ENCODE measurements around the gene CLTCL1. TPM values are rescaled to one million over a fixed set of nuclear protein-coding genes. Genes with fewer than 3 reads are reported as not detected.
"Not testable (repeated sequence)": the region's sequence is repeated elsewhere in the genome, so short reads cannot be mapped to it uniquely, and the experiment has no call there.

CLTCL1 gene
- total RNA-seq, 4 donors from 2014 or later = 4.8 to 8.9 (median 6.0) TPM

DNA sequence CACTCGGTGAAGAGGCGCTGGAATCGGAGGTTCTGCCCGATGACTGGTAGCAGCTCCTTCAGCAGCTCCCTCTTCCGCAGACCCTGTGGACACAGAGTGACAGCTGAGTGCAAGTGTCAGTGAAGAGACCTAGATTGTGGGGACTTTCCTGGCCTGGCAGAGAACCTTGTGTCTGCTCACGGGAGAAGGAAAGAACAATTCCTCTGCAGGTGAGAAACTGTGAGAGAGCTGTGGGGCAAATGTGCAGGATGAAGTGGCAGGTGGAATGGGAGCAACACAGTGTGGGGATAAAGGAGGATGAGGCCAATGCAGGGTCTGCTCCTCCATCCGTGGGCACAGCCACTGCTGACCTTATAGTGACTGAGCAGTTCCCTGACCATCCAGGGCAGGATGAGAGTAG, 40.0 kb upstream of the CLTCL1 start:
- Histone ChIP-seq H3K9me3 (peaks cover 0 to 22% (median 16%) of the 10 kb centered on the region in 4 donors), H3K4me3 (no peak overlapping the region), H3K27me3 (no peaks in the 10 kb centered on the region), H3K36me3 (peaks cover 47 to 77% (median 63%) of the 10 kb centered on the region in 4 donors), H3K4me1 (no peaks in the 10 kb centered on the region), H3K27ac (replicated peaks in 1 of 4) (no peak overlapping the region)
- 93% methylated on average over 5 of the region's 7 CpGs for WGBS
- intact Hi-C loops (cut with DNase I) = no loop called here
- DNase-seq (ENCODE audit: extremely low spot score) = no peak
- TF ChIP-seq POLR2A (IDR thresholded peaks at IDR 0.05; ENCODE audit: low read depth) (no peak), POLR2AphosphoS5 (IDR thresholded peaks at IDR 0.05) (no peak), EP300 (IDR thresholded peaks at IDR 0.05) (no peak)
- TF ChIP-seq, protein P1, sequence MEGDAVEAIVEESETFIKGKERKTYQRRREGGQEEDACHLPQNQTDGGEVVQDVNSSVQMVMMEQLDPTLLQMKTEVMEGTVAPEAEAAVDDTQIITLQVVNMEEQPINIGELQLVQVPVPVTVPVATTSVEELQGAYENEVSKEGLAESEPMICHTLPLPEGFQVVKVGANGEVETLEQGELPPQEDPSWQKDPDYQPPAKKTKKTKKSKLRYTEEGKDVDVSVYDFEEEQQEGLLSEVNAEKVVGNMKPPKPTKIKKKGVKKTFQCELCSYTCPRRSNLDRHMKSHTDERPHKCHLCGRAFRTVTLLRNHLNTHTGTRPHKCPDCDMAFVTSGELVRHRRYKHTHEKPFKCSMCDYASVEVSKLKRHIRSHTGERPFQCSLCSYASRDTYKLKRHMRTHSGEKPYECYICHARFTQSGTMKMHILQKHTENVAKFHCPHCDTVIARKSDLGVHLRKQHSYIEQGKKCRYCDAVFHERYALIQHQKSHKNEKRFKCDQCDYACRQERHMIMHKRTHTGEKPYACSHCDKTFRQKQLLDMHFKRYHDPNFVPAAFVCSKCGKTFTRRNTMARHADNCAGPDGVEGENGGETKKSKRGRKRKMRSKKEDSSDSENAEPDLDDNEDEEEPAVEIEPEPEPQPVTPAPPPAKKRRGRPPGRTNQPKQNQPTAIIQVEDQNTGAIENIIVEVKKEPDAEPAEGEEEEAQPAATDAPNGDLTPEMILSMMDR (IDR thresholded peaks at IDR 0.05) = no peak

DNA sequence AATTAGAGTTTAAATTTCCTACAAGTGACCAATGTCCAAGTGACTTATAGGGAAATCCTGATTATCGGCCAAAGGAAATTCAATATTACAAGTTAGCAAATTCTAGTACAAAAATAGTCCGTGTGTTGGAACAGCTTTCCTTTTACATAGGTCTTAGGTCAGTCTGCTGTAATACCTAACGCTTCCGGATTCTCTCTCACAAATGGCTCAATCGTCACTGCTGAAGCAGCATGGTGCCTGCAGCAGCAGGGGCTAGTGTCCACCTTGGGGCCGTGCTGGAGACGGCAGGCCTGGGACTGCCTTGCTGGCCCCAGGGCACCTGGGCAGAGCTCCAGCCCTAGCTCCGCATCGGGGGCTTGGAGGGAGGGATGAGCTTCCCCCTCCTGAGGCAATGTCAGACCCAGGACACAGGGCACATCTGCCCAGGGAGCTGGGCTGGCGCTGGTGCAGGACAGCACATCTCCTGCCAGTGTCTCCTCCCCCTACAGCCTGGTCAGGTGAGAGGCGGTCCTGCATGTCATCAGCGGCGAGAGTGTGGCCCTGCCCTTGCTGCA, 39.4 kb upstream of the CLTCL1 start:
- peaks cover 0 to 22% (median 15%) of the 10 kb centered on the region in 4 donors for H3K9me3 ChIP-seq
- H3K4me1 ChIP-seq = no peaks in the 10 kb centered on the region
- H3K27me3 ChIP-seq = no peaks in the 10 kb centered on the region
- TF ChIP-seq EP300 (IDR thresholded peaks at IDR 0.05) = no peak
- TF ChIP-seq, protein P1 (IDR thresholded peaks at IDR 0.05) = no peak
- no peak for TF ChIP-seq POLR2AphosphoS5 (IDR thresholded peaks at IDR 0.05)
- no peak for TF ChIP-seq POLR2A (IDR thresholded peaks at IDR 0.05; ENCODE audit: low read depth)
- 96% methylated on average over 9 of the region's 13 CpGs for WGBS
- H3K4me3 ChIP-seq = no peak overlapping the region
- H3K27ac ChIP-seq (replicated peaks in 1 of 4) = no peak overlapping the region
- intact Hi-C loops (cut with DNase I) = no loop called here
- no peak for DNase-seq (ENCODE audit: extremely low spot score)
- H3K36me3 ChIP-seq = peaks cover 43 to 72% (median 57%) of the 10 kb centered on the region in 4 donors

DNA sequence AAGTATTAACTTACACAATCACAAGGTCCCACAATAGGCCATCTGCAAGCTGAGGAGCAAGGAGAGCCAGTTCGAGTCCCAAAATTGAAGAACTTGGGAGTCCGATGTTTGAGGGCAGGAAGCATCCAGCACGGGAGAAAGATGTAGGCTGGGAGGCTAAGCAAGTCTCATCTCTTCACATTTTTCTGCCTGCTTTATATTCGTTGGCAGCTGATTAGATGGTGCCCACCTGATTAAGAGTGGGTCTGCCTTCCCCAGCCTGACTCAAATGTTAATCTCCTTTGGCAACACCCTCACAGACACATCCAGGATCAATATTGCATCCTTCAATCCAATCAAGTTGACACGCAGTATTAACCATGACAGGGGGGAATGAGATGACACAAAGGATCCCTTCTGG, 38.7 kb upstream of the CLTCL1 start:
- peaks cover 0 to 22% (median 15%) of the 10 kb centered on the region in 4 donors for H3K9me3 ChIP-seq
- H3K27ac ChIP-seq (replicated peaks in 1 of 4); intact Hi-C loops (cut with DNase I); H3K4me3 ChIP-seq; H3K4me1 ChIP-seq; H3K27me3 ChIP-seq; DNase-seq (ENCODE audit: extremely low spot score): not testable (repeated sequence)
- peaks cover 37 to 65% (median 51%) of the 10 kb centered on the region in 4 donors for H3K36me3 ChIP-seq
- 98% methylated on average over 5 of the region's 5 CpGs for WGBS

DNA sequence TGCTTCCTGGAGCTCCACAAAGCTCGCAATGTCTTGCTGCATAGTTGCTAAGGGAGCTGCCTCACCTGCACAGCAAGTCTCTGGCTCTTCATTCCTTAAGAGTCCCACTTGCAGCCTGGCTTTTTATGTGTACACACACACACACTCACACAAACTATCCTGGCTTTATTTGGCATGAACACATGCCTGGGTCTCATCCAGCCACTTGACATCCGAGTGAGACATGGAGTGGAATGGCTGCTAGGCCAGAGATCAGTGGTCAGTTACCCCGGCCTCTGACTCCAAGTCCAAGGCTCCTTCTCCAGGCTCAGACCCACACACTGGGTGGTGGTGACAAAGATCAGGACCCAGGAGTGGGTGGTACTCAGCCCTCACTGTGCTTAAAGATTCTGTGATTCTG, 37.9 kb upstream of the CLTCL1 start:
- 95% methylated on average over 3 of the region's 3 CpGs for WGBS
- Histone ChIP-seq H3K4me3 (no peak overlapping the region), H3K4me1 (no peaks in the 10 kb centered on the region), H3K9me3 (peaks cover 0 to 21% (median 15%) of the 10 kb centered on the region in 4 donors), H3K27ac (replicated peaks in 1 of 4) (no peak overlapping the region), H3K36me3 (peaks cover 33 to 57% (median 47%) of the 10 kb centered on the region in 4 donors), H3K27me3 (no peaks in the 10 kb centered on the region)
- DNase-seq (ENCODE audit: extremely low spot score) = no peak
- TF ChIP-seq, protein P1 (IDR thresholded peaks at IDR 0.05) = no peak
- TF ChIP-seq POLR2A (IDR thresholded peaks at IDR 0.05; ENCODE audit: low read depth) (no peak), POLR2AphosphoS5 (IDR thresholded peaks at IDR 0.05) (no peak), EP300 (IDR thresholded peaks at IDR 0.05) (no peak)
- intact Hi-C loops (cut with DNase I) = no loop called here

DNA sequence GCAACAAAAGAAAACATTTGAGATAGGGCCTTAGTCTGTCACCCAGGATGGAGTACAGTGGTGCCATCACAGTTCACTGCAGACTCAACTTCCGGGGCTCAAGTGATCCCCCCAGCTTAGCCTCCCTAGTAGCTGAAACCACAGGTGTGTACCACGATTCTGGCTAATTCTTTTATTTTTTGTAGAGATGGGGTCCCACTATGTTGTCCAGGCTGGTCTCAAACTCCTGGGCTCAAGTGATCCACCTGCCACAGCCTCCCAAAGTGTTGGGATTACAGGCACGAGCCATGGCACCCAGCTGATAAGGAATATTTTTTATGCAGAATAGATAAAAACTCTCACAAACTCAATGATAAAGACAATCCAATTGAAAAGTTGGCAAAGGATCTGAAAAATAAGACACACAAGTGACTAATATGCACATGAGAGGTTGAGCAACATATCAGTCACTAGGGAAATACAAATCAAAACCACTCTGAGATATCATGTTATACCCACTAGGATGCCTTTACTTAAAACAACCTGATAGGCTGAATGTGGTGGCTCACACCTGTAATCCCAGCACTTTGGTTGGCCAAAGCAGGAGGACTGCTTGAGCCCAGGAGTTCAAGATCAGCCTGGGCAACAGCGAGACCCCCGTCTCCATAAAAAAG, 33.9 kb upstream of the CLTCL1 start:
- 96% methylated on average over 5 of the region's 5 CpGs for WGBS
- intact Hi-C loops (cut with DNase I) = no loop called here
- Histone ChIP-seq H3K36me3 (peaks cover 13 to 22% (median 18%) of the 10 kb centered on the region in 4 donors), H3K27ac (replicated peaks in 1 of 4) (no peak overlapping the region), H3K4me3 (no peak overlapping the region), H3K4me1 (no peaks in the 10 kb centered on the region), H3K27me3 (no peaks in the 10 kb centered on the region), H3K9me3 (peaks cover 0 to 10% (median 4%) of the 10 kb centered on the region in 4 donors)
- TF ChIP-seq POLR2AphosphoS5 (IDR thresholded peaks at IDR 0.05) (no peak), EP300 (IDR thresholded peaks at IDR 0.05) (no peak), POLR2A (IDR thresholded peaks at IDR 0.05; ENCODE audit: low read depth) (no peak)
- TF ChIP-seq, protein P1 (IDR thresholded peaks at IDR 0.05) = no peak
- no peak for DNase-seq (ENCODE audit: extremely low spot score)

DNA sequence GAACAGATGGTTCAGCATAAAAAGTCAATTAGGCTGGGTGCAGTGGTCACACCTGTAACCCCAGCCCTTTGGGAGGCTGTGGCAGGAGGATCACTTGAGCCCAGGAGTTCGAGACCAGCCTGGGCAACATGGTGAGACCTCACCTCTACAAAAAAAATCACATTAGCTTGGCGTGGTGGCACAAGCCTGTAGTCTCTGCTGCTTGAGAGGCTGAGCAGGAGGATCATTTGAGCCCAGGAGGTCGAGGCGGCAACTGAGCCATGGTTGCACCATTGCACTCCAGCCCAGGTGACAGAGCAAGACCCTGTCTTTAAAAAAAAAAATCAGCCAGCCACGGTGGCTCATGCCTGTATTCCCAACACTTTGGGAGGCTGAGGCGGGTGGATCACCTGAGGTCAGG, 31.9 kb upstream of the CLTCL1 start:
- DNase-seq (ENCODE audit: extremely low spot score); H3K9me3 ChIP-seq; H3K27me3 ChIP-seq; H3K36me3 ChIP-seq; H3K4me1 ChIP-seq; H3K27ac ChIP-seq (replicated peaks in 1 of 4); H3K4me3 ChIP-seq; intact Hi-C loops (cut with DNase I): not testable (repeated sequence)
- WGBS = 91% methylated on average over 6 of the region's 6 CpGs
